ENCODE measurements around the gene BACH2. TPM values are rescaled to one million over a fixed set of nuclear protein-coding genes. Genes with fewer than 3 reads are reported as not detected.

Gene BACH2
- total RNA-seq, 5 donors from 2014 or later (not counting 1 experiment from before 2014, with no cell fraction given) = 81.9 to 196 (median 96.7) TPM

- Mint-ChIP-seq H3K4me1 (peaks cover 87 to 98% (median 92%) of the 10 kb centered on the region in 3 donors), H3K27me3 (no peaks in the 10 kb centered on the region), H3K36me3 (peaks cover 28% of the 10 kb centered on the region), H3K27ac (peak overlapping the region; percentile 44 to 93), H3K9me3 (no peaks in the 10 kb centered on the region), H3K4me3 (peak overlapping the region in 1 of 3 donors; percentile 66)
- 81% methylated on average over 3 of the region's 10 CpGs for WGBS (ENCODE audit: insufficient coverage)
- ATAC-seq (replicated peaks in 1 of 4) (no peak), DNase-seq (no peak)
- H3K9me3 ChIP-seq = no peaks in the 10 kb centered on the region
- CTCF ChIA-PET = interaction anchor here (0.6 to 0.7 kb wide), 2 partner anchors 73 to 120 kb away, joined by 3 to 4 read pairs; no protein-coding TSS in a partner anchor
- peaks cover 53 to 73% of the 10 kb centered on the region in 2 experiments for H3K4me1 ChIP-seq (ENCODE audit: control insufficient read depth in 1 of 2, extremely low read depth in 1 of 2, insufficient read depth in 2 of 2, low read length in 2 of 2)
- POLR2A ChIA-PET = interaction anchor here (0.7 to 1.4 kb wide), 2 partner anchors 10 to 46 kb away, joined by 3 to 7 read pairs; no protein-coding TSS in a partner anchor
- no peaks in the 10 kb centered on the region for H3K36me3 ChIP-seq (ENCODE audit: control insufficient read depth in 2 of 2, extremely low read depth in 1 of 2, insufficient read depth in 1 of 2, low read length in 1 of 2)
- H3K4me3 ChIP-seq (ENCODE audit: control insufficient read depth in 1 of 2, extremely low read depth in 1 of 2, low read length in 1 of 2) = no peak overlapping the region
- no peak overlapping the region for H3K27ac ChIP-seq (ENCODE audit: low read length)
- H3K27me3 ChIP-seq (replicated peaks in 1 of 2; ENCODE audit: control insufficient read depth in 2 of 2, extremely low read depth in 1 of 2, insufficient read depth in 2 of 2, low read length in 1 of 2) = no peaks in the 10 kb centered on the region
These were observed 67.2 kb downstream of the BACH2 start for GRCh38 chr6:90229331-90230010.

GRCh38 chr6:90227673-90228072 lies 69.0 kb downstream of the BACH2 start:
- peaks cover 4 to 10% (median 6%) of the 10 kb centered on the region in 3 donors for H3K9me3 Mint-ChIP-seq
- H3K27me3 Mint-ChIP-seq = no peaks in the 10 kb centered on the region
- no peak for ATAC-seq (replicated peaks in 1 of 4)
- H3K4me1 Mint-ChIP-seq = peaks cover 79 to 85% (median 83%) of the 10 kb centered on the region in 3 donors
- no peak overlapping the region for H3K4me3 ChIP-seq (ENCODE audit: control insufficient read depth in 1 of 2, extremely low read depth in 1 of 2, low read length in 1 of 2)
- DNase-seq = no peak
- peaks cover 41% of the 10 kb centered on the region for H3K36me3 Mint-ChIP-seq
- H3K36me3 ChIP-seq (ENCODE audit: control insufficient read depth in 2 of 2, extremely low read depth in 1 of 2, insufficient read depth in 1 of 2, low read length in 1 of 2) = no peaks in the 10 kb centered on the region
- H3K4me3 Mint-ChIP-seq = peak overlapping the region in 1 of 3 donors; percentile 66
- no peaks in the 10 kb centered on the region for H3K9me3 ChIP-seq
- H3K27me3 ChIP-seq (replicated peaks in 1 of 2; ENCODE audit: control insufficient read depth in 2 of 2, extremely low read depth in 1 of 2, insufficient read depth in 2 of 2, low read length in 1 of 2) = no peaks in the 10 kb centered on the region
- peaks cover 37 to 58% of the 10 kb centered on the region in 2 experiments for H3K4me1 ChIP-seq (ENCODE audit: control insufficient read depth in 1 of 2, extremely low read depth in 1 of 2, insufficient read depth in 2 of 2, low read length in 2 of 2)
- no peak overlapping the region for H3K27ac ChIP-seq (ENCODE audit: low read length)
- ChIA-PET CTCF (interaction anchor here in 1 of 2 donors (1.4 kb wide), 1 partner anchor 66 kb away, joined by 4 read pairs; no protein-coding TSS in a partner anchor), POLR2A (interaction anchor here (0.6 to 0.7 kb wide), 3 partner anchors 9 to 133 kb away, joined by 4 read pairs; no protein-coding TSS in a partner anchor)
- H3K27ac Mint-ChIP-seq = peak overlapping the region; percentile 70 to 93

- Mint-ChIP-seq H3K27me3 (no peaks in the 10 kb centered on the region), H3K36me3 (peaks cover 44% of the 10 kb centered on the region), H3K4me3 (peak overlapping the region in 1 of 3 donors; percentile 66), H3K4me1 (peaks cover 79 to 83% (median 81%) of the 10 kb centered on the region in 3 donors), H3K9me3 (peaks cover 6 to 13% (median 8%) of the 10 kb centered on the region in 3 donors), H3K27ac (peak overlapping the region; percentile 58 to 93)
- ChIA-PET CTCF (interaction anchor here in 1 of 2 donors (1.4 kb wide), 1 partner anchor 66 kb away, joined by 4 read pairs; no protein-coding TSS in a partner anchor), POLR2A (no interaction called here)
- Histone ChIP-seq H3K27me3 (replicated peaks in 1 of 2; ENCODE audit: control insufficient read depth in 2 of 2, extremely low read depth in 1 of 2, insufficient read depth in 2 of 2, low read length in 1 of 2) (no peaks in the 10 kb centered on the region), H3K4me3 (ENCODE audit: control insufficient read depth in 1 of 2, extremely low read depth in 1 of 2, low read length in 1 of 2) (no peak overlapping the region), H3K4me1 (ENCODE audit: control insufficient read depth in 1 of 2, extremely low read depth in 1 of 2, insufficient read depth in 2 of 2, low read length in 2 of 2) (peaks cover 37 to 57% of the 10 kb centered on the region in 2 experiments), H3K27ac (ENCODE audit: low read length) (no peak overlapping the region), H3K36me3 (ENCODE audit: control insufficient read depth in 2 of 2, extremely low read depth in 1 of 2, insufficient read depth in 1 of 2, low read length in 1 of 2) (no peaks in the 10 kb centered on the region), H3K9me3 (no peaks in the 10 kb centered on the region)
- ATAC-seq (replicated peaks in 1 of 4) = no peak
- no peak for DNase-seq
- WGBS (ENCODE audit: insufficient coverage) = 90% methylated on average over 2 of the region's 6 CpGs
These were observed 69.4 kb downstream of the BACH2 start for GRCh38 chr6:90227213-90227612.

GRCh38 chr6:90226257-90226656 lies 70.4 kb downstream of the BACH2 start:
- Mint-ChIP-seq H3K36me3 (peaks cover 43% of the 10 kb centered on the region), H3K4me3 (peak overlapping the region in 1 of 3 donors; percentile 25), H3K4me1 (peaks cover 71 to 77% (median 77%) of the 10 kb centered on the region in 3 donors), H3K9me3 (peaks cover 6 to 13% (median 8%) of the 10 kb centered on the region in 3 donors), H3K27ac (peak overlapping the region in 1 of 2 donors; percentile 82), H3K27me3 (no peaks in the 10 kb centered on the region)
- no peaks in the 10 kb centered on the region for H3K27me3 ChIP-seq (replicated peaks in 1 of 2; ENCODE audit: control insufficient read depth in 2 of 2, extremely low read depth in 1 of 2, insufficient read depth in 2 of 2, low read length in 1 of 2)
- H3K9me3 ChIP-seq = no peaks in the 10 kb centered on the region
- no peaks in the 10 kb centered on the region for H3K36me3 ChIP-seq (ENCODE audit: control insufficient read depth in 2 of 2, extremely low read depth in 1 of 2, insufficient read depth in 1 of 2, low read length in 1 of 2)
- POLR2A ChIA-PET = interaction anchor here in 1 of 2 donors (0.8 kb wide), 1 partner anchor 21 kb away, joined by 4 read pairs; no protein-coding TSS in a partner anchor
- H3K4me1 ChIP-seq (ENCODE audit: control insufficient read depth in 1 of 2, extremely low read depth in 1 of 2, insufficient read depth in 2 of 2, low read length in 2 of 2) = peaks cover 30 to 55% of the 10 kb centered on the region in 2 experiments
- DNase-seq = no peak
- WGBS (ENCODE audit: insufficient coverage) = no CpG with 5 or more reads among the region's 2 CpGs
- ATAC-seq (replicated peaks in 1 of 4) = peak in 2 of 4 experiments; percentile 28 to 62
- CTCF ChIA-PET = interaction anchor here in 1 of 2 donors (0.6 to 1.3 kb wide), 2 partner anchors 9 to 286 kb away, joined by 4 to 5 read pairs; no protein-coding TSS in a partner anchor
- H3K27ac ChIP-seq (ENCODE audit: low read length) = no peak overlapping the region
- no peak overlapping the region for H3K4me3 ChIP-seq (ENCODE audit: control insufficient read depth in 1 of 2, extremely low read depth in 1 of 2, low read length in 1 of 2)

- Histone ChIP-seq H3K36me3 (ENCODE audit: control insufficient read depth in 2 of 2, extremely low read depth in 1 of 2, insufficient read depth in 1 of 2, low read length in 1 of 2) (no peaks in the 10 kb centered on the region), H3K4me3 (ENCODE audit: control insufficient read depth in 1 of 2, extremely low read depth in 1 of 2, low read length in 1 of 2) (no peak overlapping the region), H3K9me3 (no peaks in the 10 kb centered on the region), H3K27ac (ENCODE audit: low read length) (no peak overlapping the region), H3K4me1 (ENCODE audit: control insufficient read depth in 1 of 2, extremely low read depth in 1 of 2, insufficient read depth in 2 of 2, low read length in 2 of 2) (peaks cover 21 to 57% of the 10 kb centered on the region in 2 experiments), H3K27me3 (replicated peaks in 1 of 2; ENCODE audit: control insufficient read depth in 2 of 2, extremely low read depth in 1 of 2, insufficient read depth in 2 of 2, low read length in 1 of 2) (no peaks in the 10 kb centered on the region)
- H3K27me3 Mint-ChIP-seq = no peaks in the 10 kb centered on the region
- H3K36me3 Mint-ChIP-seq = peaks cover 43% of the 10 kb centered on the region
- H3K27ac Mint-ChIP-seq = peak overlapping the region in 1 of 2 donors; percentile 58
- ATAC-seq (replicated peaks in 1 of 4) (no peak), DNase-seq (no peak)
- H3K4me1 Mint-ChIP-seq = peaks cover 50 to 58% (median 56%) of the 10 kb centered on the region in 3 donors
- ChIA-PET CTCF (no interaction called here), POLR2A (no interaction called here)
- no peak overlapping the region for H3K4me3 Mint-ChIP-seq
- whole genome bisulfite sequencing (ENCODE audit: insufficient coverage) = no CpG with 5 or more reads among the region's 1 CpG
- H3K9me3 Mint-ChIP-seq = peaks cover 6 to 13% (median 8%) of the 10 kb centered on the region in 3 donors
These were observed 72.4 kb downstream of the BACH2 start for GRCh38 chr6:90224196-90224595.

- Mint-ChIP-seq H3K9me3 (peaks cover 6 to 13% (median 8%) of the 10 kb centered on the region in 3 donors), H3K27me3 (no peaks in the 10 kb centered on the region), H3K36me3 (peaks cover 36% of the 10 kb centered on the region), H3K4me3 (peak overlapping the region in 1 of 3 donors; percentile 11), H3K27ac (peak overlapping the region; percentile 69 to 75), H3K4me1 (peaks cover 36 to 47% (median 46%) of the 10 kb centered on the region in 3 donors)
- H3K4me1 ChIP-seq (ENCODE audit: control insufficient read depth in 1 of 2, extremely low read depth in 1 of 2, insufficient read depth in 2 of 2, low read length in 2 of 2) = peaks cover 26 to 57% of the 10 kb centered on the region in 2 experiments
- DNase-seq = no peak
- H3K27ac ChIP-seq (ENCODE audit: low read length) = no peak overlapping the region
- ATAC-seq (replicated peaks in 1 of 4) = peak in 2 of 4 experiments; percentile 31
- CTCF ChIA-PET = no interaction called here
- H3K36me3 ChIP-seq (ENCODE audit: control insufficient read depth in 2 of 2, extremely low read depth in 1 of 2, insufficient read depth in 1 of 2, low read length in 1 of 2) = no peaks in the 10 kb centered on the region
- 86% methylated on average over 10 of the region's 10 CpGs for WGBS (ENCODE audit: insufficient coverage)
- no peaks in the 10 kb centered on the region for H3K27me3 ChIP-seq (replicated peaks in 1 of 2; ENCODE audit: control insufficient read depth in 2 of 2, extremely low read depth in 1 of 2, insufficient read depth in 2 of 2, low read length in 1 of 2)
- no peaks in the 10 kb centered on the region for H3K9me3 ChIP-seq
- POLR2A ChIA-PET = interaction anchor here in 1 of 2 donors (0.6 to 0.8 kb wide), 2 partner anchors 9 to 282 kb away, joined by 3 to 4 read pairs; no protein-coding TSS in a partner anchor
- H3K4me3 ChIP-seq (ENCODE audit: control insufficient read depth in 1 of 2, extremely low read depth in 1 of 2, low read length in 1 of 2) = no peak overlapping the region
These were observed 73.9 kb downstream of the BACH2 start for GRCh38 chr6:90222724-90223198.
